ENCODE measurements around the gene MTA2. TPM values are rescaled to one million over a fixed set of nuclear protein-coding genes. Genes with fewer than 3 reads are reported as not detected.
"Not testable (repeated sequence)": the region's sequence is repeated elsewhere in the genome, so short reads cannot be mapped to it uniquely, and the experiment has no call there.

MTA2 gene
- total RNA-seq, 4 donors from 2014 or later = 107 to 125 (median 110) TPM

GRCh38 chr11:62566247-62566646 lies 35.4 kb downstream of the MTA2 start:
- H3K36me3 ChIP-seq = peaks cover 88% of the 10 kb centered on the region

GRCh38 chr11:62565100-62565802 lies 36.4 kb downstream of the MTA2 start:
- Histone ChIP-seq H3K4me1 (peaks cover 28% of the 10 kb centered on the region), H3K36me3 (peaks cover 79% of the 10 kb centered on the region), H3K27me3 (no peaks in the 10 kb centered on the region), H3K9me3 (no peaks in the 10 kb centered on the region), H3K27ac (no peak overlapping the region), H3K4me3 (no peak overlapping the region)
- DNase-seq (ENCODE audit: low spot score in 2 of 2) = no peak
- no peak for TF ChIP-seq POLR2AphosphoS5 (IDR thresholded peaks at IDR 0.05)
- no peak for TF ChIP-seq CTCF (IDR thresholded peaks at IDR 0.05)
- no peak for TF ChIP-seq EP300 (IDR thresholded peaks at IDR 0.05)
- no peak for TF ChIP-seq POLR2A (IDR thresholded peaks at IDR 0.05)
- 65% methylated on average over 5 of the region's 5 CpGs for WGBS

More at GRCh38 chr11:62566247-62566646, 35.4 kb downstream of the MTA2 start:
- WGBS = 94% methylated on average over 8 of the region's 8 CpGs
- TF ChIP-seq EP300 (IDR thresholded peaks at IDR 0.05) (no peak), CTCF (IDR thresholded peaks at IDR 0.05) (no peak), POLR2A (IDR thresholded peaks at IDR 0.05) (no peak), POLR2AphosphoS5 (IDR thresholded peaks at IDR 0.05) (no peak)
- H3K4me1 ChIP-seq = peaks cover 18% of the 10 kb centered on the region
- no peaks in the 10 kb centered on the region for H3K9me3 ChIP-seq
- DNase-seq (ENCODE audit: low spot score in 2 of 2) = no peak
- H3K27me3 ChIP-seq = no peaks in the 10 kb centered on the region
- no peak overlapping the region for H3K27ac ChIP-seq
- H3K4me3 ChIP-seq = no peak overlapping the region

DNA sequence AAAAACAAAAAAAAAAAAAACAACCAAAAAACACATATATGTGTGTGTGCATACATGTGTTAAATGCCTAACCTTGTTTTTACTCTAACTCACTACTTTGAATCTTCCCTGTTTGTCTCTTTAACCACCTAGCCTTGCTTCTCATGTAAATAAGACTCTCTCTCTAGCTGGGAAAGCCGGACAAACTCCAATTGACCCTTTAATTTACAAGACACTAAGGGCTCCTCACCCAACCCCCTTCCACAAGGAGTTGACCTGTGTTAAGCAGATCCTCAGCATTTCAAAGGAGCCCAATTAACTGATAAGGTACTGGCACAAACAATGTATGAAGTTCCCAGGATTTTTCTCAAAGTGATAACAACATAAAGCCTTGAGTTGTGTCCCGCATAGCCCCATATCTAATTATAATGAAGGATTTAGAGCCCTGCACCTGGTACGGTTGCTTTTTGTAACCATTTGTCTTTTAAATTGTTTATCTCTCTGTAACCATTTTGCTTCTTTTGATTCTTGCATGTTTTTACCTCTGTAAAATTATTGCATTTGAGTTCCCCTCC lies 39.9 kb downstream of the MTA2 start:
- DNase-seq (ENCODE audit: low spot score in 2 of 2); H3K9me3 ChIP-seq; H3K27me3 ChIP-seq; H3K4me3 ChIP-seq: not testable (repeated sequence)
- peaks cover 53% of the 10 kb centered on the region for H3K4me1 ChIP-seq
- WGBS = 75% methylated on average over 3 of the region's 3 CpGs
- peaks cover 66% of the 10 kb centered on the region for H3K36me3 ChIP-seq
- peak overlapping the region; percentile 85 for H3K27ac ChIP-seq

GRCh38 chr11:62560566-62561103 lies 41.0 kb downstream of the MTA2 start:
- peak; percentile 93 to 97 for DNase-seq (ENCODE audit: low spot score in 2 of 2)
- 25% methylated on average over 2 of the region's 2 CpGs for WGBS
- TF ChIP-seq CTCF (IDR thresholded peaks at IDR 0.05) = peak; percentile 79 to 85
- TF ChIP-seq POLR2AphosphoS5 (IDR thresholded peaks at IDR 0.05) = peak in 2 of 3 donors; percentile 57 to 58
- TF ChIP-seq EP300 (IDR thresholded peaks at IDR 0.05) = no peak
- TF ChIP-seq POLR2A (IDR thresholded peaks at IDR 0.05) = no peak
- H3K4me3 ChIP-seq = no peak overlapping the region
- H3K36me3 ChIP-seq = peaks cover 55% of the 10 kb centered on the region
- no peaks in the 10 kb centered on the region for H3K9me3 ChIP-seq
- peak overlapping the region; percentile 85 for H3K27ac ChIP-seq
- H3K4me1 ChIP-seq = peaks cover 64% of the 10 kb centered on the region
- H3K27me3 ChIP-seq = no peaks in the 10 kb centered on the region

DNA sequence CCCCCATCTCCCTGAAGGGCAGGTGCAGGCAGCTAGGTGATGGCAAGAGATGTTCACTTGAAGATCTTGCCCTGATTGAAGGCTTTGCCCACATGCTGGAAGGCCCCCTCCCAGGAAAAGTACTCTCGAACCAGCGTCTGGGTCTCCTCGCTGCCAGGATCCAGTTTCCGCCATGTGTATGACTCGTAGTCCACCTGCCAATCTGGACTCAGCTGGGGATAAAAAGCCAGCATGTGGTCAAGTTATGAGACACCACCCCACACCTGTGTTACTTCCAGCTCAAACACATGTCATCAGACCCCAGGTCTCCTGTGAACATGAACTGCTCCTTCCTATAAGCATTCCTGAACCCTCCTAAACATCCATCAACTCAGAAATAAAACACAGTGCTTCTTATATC lies 42.0 kb downstream of the MTA2 start:
- Histone ChIP-seq H3K4me1 (peaks cover 74% of the 10 kb centered on the region), H3K36me3 (peaks cover 46% of the 10 kb centered on the region), H3K27ac (peak overlapping the region; percentile 66)
- not testable (repeated sequence) for H3K4me3 ChIP-seq; DNase-seq (ENCODE audit: low spot score in 2 of 2); H3K9me3 ChIP-seq; H3K27me3 ChIP-seq
- 58% methylated on average over 2 of the region's 5 CpGs for WGBS

GRCh38 chr11:62559204-62559603 lies 42.5 kb downstream of the MTA2 start:
- Histone ChIP-seq H3K36me3 (peaks cover 43% of the 10 kb centered on the region), H3K9me3 (no peaks in the 10 kb centered on the region), H3K27ac (peak overlapping the region; percentile 66), H3K4me3 (no peak overlapping the region), H3K4me1 (peaks cover 79% of the 10 kb centered on the region), H3K27me3 (no peaks in the 10 kb centered on the region)
- WGBS = 79% methylated on average over 8 of the region's 8 CpGs
- DNase-seq (ENCODE audit: low spot score in 2 of 2) = no peak
- no peak for TF ChIP-seq CTCF (IDR thresholded peaks at IDR 0.05)
- no peak for TF ChIP-seq POLR2A (IDR thresholded peaks at IDR 0.05)
- no peak for TF ChIP-seq POLR2AphosphoS5 (IDR thresholded peaks at IDR 0.05)
- no peak for TF ChIP-seq EP300 (IDR thresholded peaks at IDR 0.05)

All from suprapubic skin (tissue), 4 donors.